AG09309 (cell line): ENCODE data around the gene SOX6.

ENCODE experiments used
- DNase-seq: peaks from one replicate; pipeline ENCODE4 v3.0.0-alpha.2; 2010; ENCODE audit warnings: low read depth
- H3K4me3 ChIP-seq: 2 replicates; pipeline ENCODE4 v1.5.1; 2011; ENCODE audit warnings: mild to moderate bottlenecking, low read depth, low read length, moderate library complexity; ENCODE audit not compliant: control insufficient read depth
- CTCF ChIP-seq: IDR thresholded peaks from 2 replicates; pipeline ENCODE4 v1.5.1; 2011; ENCODE audit warnings: mild to moderate bottlenecking, low read depth, low read length, inconsistent platforms; ENCODE audit not compliant: insufficient read depth, control insufficient read depth; ENCODE audit errors: missing control alignments

SOX6 gene

GRCh38 chr11:15918212-15918611 lies 438.1 kb downstream of the SOX6 start:
- DNase-seq: no peak

More at GRCh38 chr11:15918212-15918611, 438.1 kb downstream of the SOX6 start:
- no peak overlapping the region for H3K4me3 ChIP-seq
- TF ChIP-seq CTCF: no peak
